HCEC 1CT (cell line): Measurements from ENCODE around the gene ADAMTS2.

Source experiments
- DNase-seq: peaks from one replicate; pipeline ENCODE4 v3.0.0-alpha.2; 2017

The ADAMTS2 gene

GRCh38 chr5:179345433-179346321, at the start of gene ADAMTS2:
Gene ADAMTS2, minus strand, starts transcription at chr5:179345461. Its CDS starts 133 bp downstream, at chr5:179345328.
- peak; percentile 68 for DNase-seq

- peak; percentile 97 for DNase-seq
Measured at GRCh38 chr5:179393078-179393477, 47.8 kb upstream of the ADAMTS2 start.

GRCh38 chr5:179387151-179388110, 42.2 kb upstream of the ADAMTS2 start:
- no peak for DNase-seq

- DNase-seq, result no peak
Measured at GRCh38 chr5:179385914-179386313, 40.7 kb upstream of the ADAMTS2 start.

- DNase-seq, result no peak
Measured at GRCh38 chr5:179382486-179382885, 37.2 kb upstream of the ADAMTS2 start.

- DNase-seq, result no peak
Measured at GRCh38 chr5:179381691-179382090, 36.4 kb upstream of the ADAMTS2 start.

- no peak for DNase-seq
Measured at GRCh38 chr5:179380211-179381035, 35.2 kb upstream of the ADAMTS2 start.

- no peak for DNase-seq
Measured at GRCh38 chr5:179379321-179379890, 34.1 kb upstream of the ADAMTS2 start.

- peak; percentile 97 for DNase-seq
Measured at GRCh38 chr5:179378441-179379271, 33.4 kb upstream of the ADAMTS2 start.

- DNase-seq, result no peak
Measured at GRCh38 chr5:179378116-179378440, 32.8 kb upstream of the ADAMTS2 start.

GRCh38 chr5:179377421-179378115, 32.3 kb upstream of the ADAMTS2 start:
- DNase-seq, result peak; percentile 30

- DNase-seq, result no peak
Measured at GRCh38 chr5:179376701-179377420, 31.6 kb upstream of the ADAMTS2 start.

- DNase-seq, result no peak
Measured at GRCh38 chr5:179375831-179376365, 30.6 kb upstream of the ADAMTS2 start.

GRCh38 chr5:179375236-179375685, 30.0 kb upstream of the ADAMTS2 start:
- DNase-seq, result no peak

GRCh38 chr5:179374506-179375235, 29.4 kb upstream of the ADAMTS2 start:
- DNase-seq, result no peak

GRCh38 chr5:179373961-179374505, 28.8 kb upstream of the ADAMTS2 start:
- DNase-seq, result no peak

GRCh38 chr5:179373101-179373934, 28.1 kb upstream of the ADAMTS2 start:
- no peak for DNase-seq
